CD4-positive, alpha-beta T cell treated with Interferon gamma for 1 hour (primary cell): Measurements from ENCODE around the gene DLG2.

ENCODE experiments used
- DNase-seq: peaks from one replicate; pipeline ENCODE4 v3.0.0-alpha.2; 2020

Gene DLG2

DNA sequence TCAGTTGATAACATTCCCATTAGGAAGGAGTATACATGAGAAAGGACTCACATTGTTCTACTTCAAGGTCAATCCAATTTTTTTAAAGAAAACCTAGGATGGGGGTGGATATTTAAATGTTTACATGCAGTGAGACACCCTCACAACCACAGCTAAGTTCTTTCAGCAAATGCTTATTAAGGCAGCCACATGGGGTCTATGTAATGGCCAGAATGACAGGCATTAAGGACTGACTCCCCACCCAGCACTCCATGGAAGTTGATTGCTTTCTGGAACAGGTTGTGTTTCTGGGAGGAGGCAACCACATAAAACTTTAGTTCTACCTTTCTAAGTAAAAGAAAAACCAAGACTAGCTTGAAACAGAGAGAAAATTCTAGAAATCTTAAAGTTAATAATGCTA lies 1678.9 kb downstream of the DLG2 start:
- DNase-seq: no peak

DNA sequence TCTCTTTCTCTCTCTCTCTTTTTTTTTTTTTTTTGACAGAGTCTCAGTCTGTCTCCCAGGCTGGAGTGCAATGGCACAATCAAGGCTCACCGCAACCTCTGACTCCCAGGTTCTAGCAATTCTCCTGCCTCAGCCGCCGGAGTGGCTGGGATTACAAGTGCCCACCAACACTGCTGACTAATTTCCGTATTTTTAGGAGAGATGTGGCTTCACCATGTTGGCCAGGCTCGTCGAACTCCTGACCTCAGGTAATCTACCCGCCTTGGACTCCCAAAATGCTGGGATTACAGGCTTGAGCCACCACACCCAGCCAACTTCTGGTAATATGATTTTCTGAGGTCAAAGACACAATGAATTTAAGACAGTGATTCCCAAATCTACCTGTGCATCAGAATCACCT lies 1681.2 kb downstream of the DLG2 start:
- DNase-seq: no peak

DNA sequence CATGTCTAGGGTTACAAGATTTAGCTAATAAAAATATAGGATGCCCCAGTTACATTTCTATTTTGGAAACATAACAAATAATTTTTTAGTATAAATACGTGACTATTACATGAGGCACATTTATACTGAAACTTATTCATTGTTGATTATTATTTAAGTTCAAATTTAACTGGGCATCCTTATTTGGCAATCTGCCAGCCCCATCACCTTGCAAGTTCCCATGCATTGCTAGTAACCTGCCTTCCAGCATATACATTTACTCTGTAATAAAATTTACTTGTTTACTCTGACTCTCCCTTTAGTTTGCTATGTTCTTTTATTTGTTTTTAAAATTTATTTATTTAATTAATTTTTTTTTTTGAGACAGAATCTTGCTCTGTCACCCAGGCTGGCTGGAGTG lies 1686.1 kb downstream of the DLG2 start:
- no peak for DNase-seq

DNA sequence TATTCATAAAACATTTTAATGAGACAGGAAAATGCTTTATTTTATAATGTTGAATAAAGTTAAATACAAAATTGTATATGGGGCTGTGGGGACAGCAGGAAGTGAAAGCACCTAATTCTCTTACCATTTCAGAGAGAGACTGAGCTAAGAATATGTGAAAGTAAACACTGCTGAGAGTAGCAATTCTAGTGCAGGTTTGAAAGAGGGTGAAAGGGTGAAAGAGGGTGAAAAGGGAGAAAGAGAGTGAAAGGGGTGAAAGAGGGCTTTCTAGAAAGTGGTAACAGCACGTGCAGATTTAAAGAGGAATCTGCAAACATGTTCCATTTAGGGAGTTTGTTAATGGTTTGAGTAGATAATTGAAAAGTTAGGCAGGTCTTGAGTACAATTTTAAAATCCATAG lies 1689.0 kb downstream of the DLG2 start:
- DNase-seq: no peak

DNA sequence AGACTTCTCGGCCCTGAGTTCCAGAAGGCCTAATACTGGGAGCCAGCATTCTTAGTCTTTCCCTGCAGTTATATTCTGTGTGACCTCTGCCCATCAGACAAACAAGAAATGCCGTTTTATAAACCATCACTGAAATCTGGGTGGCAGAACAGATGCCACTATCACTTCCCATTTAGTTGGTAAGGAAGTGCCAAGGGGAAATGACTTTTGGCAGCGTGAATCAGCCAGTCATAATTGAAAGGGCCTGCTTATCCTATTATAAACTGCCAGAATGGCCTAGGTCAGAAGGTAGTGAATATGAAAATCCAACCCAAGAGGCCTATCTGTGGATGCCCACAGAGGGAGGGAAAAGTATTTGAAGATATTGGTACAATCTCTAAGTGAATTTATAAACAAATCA lies 1694.1 kb downstream of the DLG2 start:
- no peak for DNase-seq

DNA sequence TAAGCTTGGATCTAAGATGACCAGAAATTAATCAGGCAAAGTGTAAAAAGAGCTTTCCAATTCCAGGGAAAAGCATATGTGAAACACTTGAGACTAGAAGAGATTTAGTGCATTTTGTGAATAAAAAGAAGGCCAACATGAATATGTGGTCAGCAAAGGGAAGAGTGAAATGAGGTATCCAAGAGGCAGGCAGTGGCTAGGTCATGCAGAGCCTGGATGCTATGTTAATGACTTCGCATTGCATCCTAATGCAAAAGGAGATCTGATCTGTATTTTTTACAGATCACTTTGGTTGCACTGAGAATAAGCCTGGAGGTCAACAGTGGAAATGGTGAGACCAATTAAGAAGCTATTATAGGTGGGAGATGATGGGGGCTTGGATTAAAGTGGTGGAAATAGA lies 1699.7 kb downstream of the DLG2 start:
- no peak for DNase-seq

DNA sequence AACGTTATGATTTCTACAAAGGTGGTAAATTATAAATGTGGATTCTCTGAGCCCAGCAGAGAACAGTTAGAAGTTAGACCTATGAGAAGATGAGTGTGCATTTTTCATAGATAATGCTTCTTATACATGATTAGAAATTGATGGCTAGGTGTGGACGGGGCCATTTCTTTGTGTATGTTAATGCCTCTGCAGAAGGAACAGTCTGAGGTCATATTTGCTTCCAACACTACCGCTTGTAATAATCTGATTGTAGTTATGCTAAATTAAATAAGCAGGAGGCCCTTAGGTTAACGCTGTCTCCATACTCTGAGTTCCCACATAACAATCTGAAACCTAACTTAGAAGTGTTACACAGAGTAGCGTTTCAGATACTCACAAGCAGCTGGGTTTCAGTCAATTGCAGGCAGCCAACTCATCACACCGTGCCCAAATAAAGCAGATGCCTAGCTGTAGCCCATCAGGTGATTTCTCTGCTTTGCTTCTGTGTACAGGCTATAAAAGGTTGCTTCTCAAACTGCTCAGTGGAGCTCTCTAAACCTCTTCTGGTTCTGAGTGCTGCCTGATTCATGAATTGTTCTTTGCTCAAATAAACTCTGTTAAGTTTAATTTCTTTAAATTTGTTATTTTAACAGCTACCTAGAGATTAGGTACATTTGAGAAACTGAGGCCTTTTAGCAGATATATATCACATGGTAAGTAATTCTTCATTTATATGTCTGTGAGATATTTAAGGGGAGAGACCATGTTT lies 1702.2 kb downstream of the DLG2 start:
- no peak for DNase-seq

DNA sequence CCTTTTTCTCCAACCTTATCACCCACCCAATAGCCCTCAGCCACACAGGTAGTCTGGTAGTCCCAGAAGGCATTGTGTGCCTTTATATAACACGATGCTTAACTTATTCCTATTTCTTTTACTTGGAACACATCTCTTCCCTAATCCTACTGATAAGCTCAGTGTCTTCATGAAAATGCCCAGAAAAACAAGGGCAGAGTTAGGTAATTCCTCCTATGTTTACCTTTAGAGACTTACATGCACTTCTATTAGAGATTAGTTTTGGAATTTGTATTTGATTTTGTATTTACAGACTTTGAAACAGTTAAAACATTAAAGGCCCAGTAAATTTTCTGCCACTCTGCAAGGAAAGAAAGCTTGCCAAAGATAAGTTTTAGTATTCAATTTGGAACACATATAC lies 1703.2 kb downstream of the DLG2 start:
- no peak for DNase-seq

DNA sequence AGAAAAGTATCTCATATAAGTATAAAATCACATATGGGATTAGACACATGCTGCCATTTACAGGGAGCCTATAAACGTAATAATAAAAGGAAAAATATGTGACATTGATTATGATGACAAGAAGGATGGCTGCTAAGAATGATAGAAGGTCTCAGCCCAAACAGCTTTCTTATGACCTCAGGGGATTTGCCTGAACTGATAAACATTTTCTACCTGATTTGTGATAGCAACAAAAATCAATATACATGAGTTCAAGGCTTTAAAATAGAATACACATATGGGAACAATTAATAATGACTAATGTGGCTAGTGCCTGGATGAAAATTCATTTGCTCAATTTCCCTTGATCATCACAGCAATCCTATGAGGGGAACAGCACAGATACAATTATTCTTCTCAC lies 1704.2 kb downstream of the DLG2 start:
- DNase-seq: no peak

DNA sequence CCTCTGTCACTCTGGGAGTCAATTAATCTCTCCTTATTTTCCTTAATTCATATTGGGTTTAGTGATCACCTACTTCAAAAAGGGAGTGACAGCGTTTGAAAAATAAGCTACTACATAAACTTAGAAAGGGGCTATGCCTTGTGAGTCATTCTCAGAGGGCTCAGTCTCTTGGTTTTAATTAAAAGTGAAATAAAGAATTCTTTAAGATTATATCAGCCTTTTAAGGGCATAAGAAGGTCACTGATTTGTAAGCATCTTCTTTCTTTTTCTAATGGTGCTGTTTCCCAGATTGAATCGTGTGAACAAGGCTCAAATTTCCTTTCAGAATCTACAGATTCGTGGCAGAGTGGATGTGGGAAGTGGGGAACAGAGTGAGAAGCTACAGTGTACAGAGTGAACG lies 1704.8 kb downstream of the DLG2 start:
- no peak for DNase-seq

DNA sequence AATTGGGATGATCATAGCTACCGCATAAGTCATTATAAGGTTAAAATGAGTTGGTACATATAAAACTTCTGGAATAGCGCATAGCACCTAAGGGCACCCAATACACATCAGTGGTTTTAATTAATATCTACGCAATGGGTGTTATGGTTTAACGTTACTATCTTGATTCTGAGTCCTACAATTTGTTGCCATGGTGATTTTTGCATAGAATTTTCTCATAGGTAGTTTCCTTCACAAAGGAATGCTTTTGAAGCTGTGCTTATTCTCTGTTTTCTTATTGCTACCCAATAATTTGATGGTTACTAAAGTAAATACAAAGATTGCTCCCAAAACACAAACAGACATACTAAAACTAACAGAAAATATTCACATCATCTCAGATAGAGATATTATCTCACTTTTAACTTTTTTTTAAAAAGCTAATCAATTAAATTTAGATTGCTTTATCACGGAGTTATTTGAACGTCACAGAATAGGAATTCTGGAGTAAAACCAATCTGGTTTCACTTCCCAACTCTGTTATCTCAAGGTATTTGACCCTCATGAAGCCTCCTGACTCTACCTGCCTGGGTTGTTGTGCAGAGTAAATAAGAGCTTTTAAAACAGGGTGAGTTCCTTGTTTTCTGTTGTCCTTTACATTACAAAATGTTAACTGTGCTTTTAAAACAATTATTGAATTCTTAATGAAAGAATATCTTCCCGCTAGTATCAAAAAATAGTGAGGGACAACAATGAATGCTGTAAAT lies 1705.5 kb downstream of the DLG2 start:
- DNase-seq: no peak

DNA sequence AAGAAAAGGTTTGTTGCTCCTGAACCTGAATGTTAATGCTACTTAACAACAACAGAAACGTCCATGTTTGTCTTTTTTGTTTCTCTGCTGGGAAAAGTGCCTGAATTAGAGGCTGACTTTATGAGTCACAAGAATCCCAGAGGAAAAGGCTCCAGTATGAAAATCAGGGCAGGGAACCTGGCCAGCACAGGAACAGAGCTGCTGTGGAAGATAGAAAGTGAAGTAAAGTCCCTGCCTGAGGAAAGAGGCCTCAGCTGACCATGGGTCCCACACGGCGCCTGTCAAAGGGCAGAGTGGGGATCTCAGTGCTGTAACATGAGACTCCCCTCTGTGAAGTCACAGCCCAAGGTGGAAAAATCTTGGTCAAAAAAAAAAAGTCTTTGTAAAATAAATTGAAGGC lies 1708.7 kb downstream of the DLG2 start:
- no peak for DNase-seq

DNA sequence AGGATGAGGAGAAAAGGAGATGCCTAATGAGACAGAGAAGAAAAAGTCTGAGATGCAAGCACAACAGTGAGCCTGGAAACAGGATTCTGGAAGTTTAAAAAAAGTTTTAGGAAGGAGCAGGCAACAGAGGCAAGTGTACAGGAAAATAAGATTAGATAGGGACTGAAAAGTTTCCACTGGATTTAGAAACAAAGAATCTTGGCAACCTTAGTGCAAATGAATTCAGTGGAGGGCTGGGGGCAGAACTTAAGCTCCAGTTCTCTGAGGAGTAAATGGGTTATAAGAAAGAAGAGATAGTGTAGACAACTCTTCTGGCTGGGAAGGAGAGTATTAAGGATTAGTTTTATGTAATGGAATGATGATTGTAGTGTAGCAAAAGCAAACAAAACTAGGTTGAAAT lies 1712.1 kb downstream of the DLG2 start:
- no peak for DNase-seq

DNA sequence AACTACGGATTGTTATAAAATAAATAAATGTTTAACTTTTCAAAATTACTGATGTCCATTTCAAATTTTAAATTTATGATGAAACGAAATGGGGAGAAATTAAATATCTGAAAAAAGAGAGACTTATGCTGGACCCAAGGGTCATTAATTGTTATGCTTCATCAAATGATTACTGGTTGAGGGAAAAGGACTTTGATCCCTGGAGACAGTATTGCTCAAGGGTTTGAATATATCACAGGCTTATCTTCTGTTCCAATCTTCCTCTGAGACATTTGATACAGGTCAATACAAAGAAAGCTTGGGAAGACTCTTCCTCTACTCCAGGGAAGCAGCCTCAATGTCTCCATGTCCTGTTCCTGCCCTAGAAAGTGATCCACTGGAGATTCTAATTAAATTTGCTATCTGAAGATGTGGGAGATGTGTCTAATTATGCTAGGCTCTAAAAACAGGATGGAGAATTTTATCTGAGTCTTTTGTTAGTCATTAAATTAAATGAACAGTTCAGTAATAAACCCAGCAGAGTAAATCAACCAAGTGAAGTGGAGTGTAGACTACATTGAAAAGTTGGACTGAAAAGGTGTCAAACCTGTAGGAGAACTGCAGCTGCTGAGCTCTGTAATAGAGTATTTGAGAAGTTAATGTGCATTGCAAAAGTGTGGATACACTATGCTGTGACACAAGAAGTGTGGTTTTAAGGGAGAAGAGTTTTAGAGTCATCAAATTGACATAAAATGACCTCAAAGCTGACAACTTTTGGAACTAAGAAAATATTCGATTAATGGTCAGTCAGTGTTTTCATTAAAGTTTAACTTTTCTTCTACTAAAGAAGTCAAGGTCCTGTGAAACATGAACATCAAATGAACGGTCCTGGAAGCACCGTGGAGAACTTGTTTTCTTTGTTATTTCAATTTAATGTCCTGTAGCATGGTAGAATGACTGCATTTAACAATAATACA lies 1717.3 kb downstream of the DLG2 start:
- DNase-seq: no peak

DNA sequence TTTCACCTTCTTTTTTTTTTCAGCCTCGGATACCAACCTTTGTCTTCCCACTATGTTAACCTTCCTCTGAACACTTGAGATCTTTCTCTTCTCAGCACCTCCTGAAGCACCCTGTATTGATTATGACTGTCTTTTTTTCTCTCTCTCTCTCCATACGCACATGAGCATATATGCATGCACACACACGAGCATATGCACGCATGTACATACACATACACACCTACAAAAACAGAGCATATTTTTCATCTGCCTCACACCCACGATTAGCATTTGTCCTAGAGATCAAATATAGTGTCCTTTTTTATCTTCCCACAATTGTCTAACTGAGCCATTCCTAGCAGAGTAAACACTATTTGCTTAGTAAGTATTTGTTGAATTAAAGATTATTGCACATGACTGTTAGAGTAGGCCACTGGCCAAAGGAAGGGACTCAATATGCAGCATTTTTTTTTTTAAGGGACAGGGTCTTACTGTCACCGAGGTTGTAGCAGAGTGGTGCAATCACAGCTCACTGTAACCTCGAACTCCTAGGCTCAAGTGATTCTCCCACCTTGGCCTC lies 1718.8 kb downstream of the DLG2 start:
- DNase-seq: no peak

DNA sequence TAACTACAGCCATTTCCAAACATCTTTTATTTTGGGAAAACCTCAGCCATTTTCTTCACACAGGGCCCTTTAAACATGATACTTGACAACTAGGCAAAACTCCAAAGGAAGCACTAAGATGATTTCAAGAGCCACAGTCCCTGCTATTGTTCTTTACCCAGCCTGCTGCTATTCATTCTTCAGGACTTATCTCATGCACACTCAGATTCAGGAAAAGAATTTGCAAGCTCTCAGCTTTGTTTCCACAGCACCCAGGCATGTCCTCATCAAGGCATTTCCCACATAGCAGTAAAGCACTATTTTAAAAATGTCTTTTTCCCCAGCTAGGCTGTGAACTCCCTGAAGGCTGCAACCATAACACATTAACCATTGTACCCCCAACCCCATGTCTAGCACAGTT lies 1731.6 kb downstream of the DLG2 start:
- DNase-seq: no peak

DNA sequence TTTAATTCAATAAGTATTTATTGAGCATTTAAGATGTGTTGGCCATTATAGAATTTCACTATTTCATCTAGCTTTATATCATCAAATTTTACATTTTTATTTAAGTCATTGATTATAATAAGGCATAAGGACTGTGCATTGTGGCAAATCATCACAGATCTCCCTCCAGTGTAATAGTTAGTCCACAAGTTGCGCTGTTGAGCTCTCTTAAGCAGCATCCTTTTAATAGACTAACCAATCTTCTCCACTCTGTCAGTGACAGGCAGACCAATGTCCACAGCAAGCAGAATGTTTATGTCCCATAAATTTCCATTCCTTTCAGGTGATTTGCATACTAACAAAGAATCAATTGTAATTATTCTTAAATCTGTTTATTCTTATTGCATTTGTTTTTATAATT lies 1745.7 kb downstream of the DLG2 start:
- DNase-seq: no peak

DNA sequence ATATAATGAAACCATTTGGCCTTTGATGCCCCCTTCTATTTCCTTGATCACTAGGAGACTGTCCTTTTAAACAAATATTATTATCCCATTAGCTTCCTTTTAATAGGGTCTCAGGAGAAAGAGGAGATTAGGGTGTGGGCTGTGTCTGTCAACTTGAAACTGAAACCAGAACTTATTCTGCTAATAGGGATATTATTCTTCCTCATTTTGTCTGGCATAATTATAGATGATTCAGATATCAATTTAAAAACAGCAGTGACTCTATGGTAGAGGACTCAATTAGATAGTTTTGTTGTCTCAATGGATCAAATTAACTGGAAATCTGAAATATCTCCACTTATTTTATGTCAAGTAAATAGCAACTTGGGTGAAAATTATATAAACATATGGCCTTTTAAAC lies 1756.1 kb downstream of the DLG2 start:
- DNase-seq: no peak

DNA sequence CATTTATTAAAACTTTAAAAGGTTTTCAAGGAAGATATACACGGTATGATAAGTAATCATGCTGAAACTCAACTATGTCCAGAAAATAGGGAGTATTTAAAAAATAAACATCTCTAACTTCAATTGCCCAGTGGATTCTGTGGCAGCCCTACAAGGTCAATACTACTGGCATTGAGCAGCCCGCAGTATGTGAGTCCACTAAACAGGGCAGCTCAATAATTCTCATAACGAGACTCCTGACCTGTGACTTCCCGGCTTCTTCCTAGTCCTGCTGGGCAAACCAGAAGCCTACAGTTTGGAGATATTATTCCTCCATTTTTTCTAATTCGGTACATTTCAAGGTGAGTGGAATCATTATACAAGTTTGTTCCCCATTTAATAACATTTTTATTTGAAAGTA lies 1760.5 kb downstream of the DLG2 start:
- no peak for DNase-seq

DNA sequence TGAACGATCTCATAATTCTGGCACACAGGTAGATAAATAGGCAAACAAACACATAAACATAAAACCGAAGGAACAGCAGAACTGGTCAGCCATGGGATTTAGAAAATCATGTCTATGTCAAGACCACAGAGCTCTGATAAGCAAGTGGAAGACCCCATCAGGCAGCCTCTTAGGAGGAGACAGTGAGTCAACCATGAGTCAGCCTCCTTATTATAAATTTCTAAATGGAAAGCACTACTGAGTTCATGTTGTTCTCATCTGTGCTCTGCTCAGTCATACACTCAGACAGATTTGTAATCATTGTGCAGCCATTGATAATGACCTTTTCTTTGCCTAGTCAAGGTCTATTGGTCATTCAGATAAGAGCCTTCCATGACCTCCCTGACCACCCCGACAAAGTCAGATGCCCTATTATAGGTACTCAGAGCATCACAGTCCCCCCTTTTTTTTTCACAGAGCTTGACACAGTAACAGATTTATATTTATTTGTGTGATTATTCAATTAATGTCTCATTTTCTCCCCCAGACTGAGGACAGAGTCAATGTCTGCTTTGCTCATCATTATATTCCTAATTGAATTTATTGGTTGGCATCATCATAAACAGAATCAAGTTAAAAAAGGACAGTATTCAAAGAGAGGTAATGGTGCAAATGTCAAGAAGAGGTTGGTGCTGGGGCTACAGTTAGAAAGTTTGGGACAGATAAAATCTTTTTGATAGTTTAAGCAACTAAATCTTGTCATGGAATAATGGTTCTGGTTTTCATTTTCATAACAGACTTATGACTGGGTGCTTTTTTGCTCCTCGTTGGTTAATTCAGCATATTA lies 1761.3 kb downstream of the DLG2 start:
- no peak for DNase-seq

DNA sequence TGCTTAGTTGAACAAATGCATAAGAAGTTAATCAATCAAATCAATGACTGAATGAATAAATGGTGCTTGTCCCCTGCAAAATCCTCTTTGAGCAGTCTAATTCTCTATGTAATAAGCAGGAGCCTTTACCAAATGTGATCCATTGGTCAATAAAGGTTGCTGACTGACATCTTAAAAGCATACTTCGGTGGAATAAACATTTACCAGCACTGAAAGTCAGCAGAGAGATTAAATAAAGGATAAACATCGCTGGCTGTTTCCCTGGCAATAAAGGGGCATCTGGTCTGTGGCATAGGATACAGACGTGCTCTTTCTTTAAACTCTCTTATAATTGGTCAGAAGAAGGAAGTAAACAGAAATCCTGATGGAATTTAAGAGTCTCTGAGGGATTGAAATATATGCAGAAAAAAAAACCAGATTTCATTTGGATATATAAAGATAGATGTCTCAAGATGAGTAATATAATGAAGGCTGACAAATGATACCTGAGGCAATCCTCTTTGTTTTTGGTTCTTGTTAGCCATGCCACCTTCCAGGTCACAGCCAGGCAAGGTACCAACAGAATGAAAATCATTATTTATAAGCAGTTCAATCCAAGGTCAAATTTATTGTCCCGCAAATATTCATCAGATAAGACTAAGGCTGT lies 1762.6 kb downstream of the DLG2 start:
- DNase-seq: no peak

DNA sequence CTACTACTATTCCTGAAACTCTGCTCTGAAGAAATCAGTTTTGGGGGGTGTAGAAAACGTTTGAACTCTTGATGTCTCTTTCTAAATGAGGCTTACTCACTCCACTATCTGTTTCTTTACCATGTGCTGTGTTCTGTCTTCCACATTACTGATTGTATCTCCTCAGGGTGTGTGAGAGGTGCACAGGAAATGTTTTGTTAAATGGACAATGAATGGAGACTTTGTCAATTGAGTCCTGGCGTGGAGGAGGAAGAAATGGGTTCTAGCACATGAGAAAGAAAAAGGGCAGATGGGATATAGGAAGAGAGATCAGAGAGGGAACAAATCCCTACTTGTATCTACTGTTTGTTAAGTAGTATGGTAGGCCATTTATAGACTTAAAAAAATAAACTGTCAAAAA lies 1763.9 kb downstream of the DLG2 start:
- DNase-seq: no peak
